ENCODE data around the gene KANK3.

The KANK3 gene

GRCh38 chr19:8342684-8343482 is at the start of gene KANK3:
Gene KANK3 (minus strand): TSS chr19:8343262. CDS start chr19:8337828, 5,434 bp downstream.
- TF ChIP-seq CTCF (conservative IDR thresholded peaks at IDR 0.05; ENCODE audit: control insufficient read depth, insufficient read depth, low read depth, low read length) = no peak
- peak; percentile 95 for DNase-seq (ENCODE audit: low read depth)
- peak within 1 kb of the TSS; percentile 37 for H3K4me3 ChIP-seq (ENCODE audit: control insufficient read depth, low read depth, low read length)

GRCh38 chr19:8392017-8392591 is 49.0 kb upstream of the KANK3 start:
- TF ChIP-seq CTCF (conservative IDR thresholded peaks at IDR 0.05; ENCODE audit: control insufficient read depth, insufficient read depth, low read depth, low read length) = no peak
- no peak overlapping the region for H3K4me3 ChIP-seq (ENCODE audit: control insufficient read depth, low read depth, low read length)
- peak; percentile 36 for DNase-seq (ENCODE audit: low read depth)

GRCh38 chr19:8391198-8392016 is 48.3 kb upstream of the KANK3 start:
- H3K4me3 ChIP-seq (ENCODE audit: control insufficient read depth, low read depth, low read length) = peak overlapping the region; percentile 12
- TF ChIP-seq CTCF (conservative IDR thresholded peaks at IDR 0.05; ENCODE audit: control insufficient read depth, insufficient read depth, low read depth, low read length) = no peak
- DNase-seq (ENCODE audit: low read depth) = no peak

- TF ChIP-seq CTCF (conservative IDR thresholded peaks at IDR 0.05; ENCODE audit: control insufficient read depth, insufficient read depth, low read depth, low read length) = no peak
- peak; percentile 90 for DNase-seq (ENCODE audit: low read depth)
- H3K4me3 ChIP-seq (ENCODE audit: control insufficient read depth, low read depth, low read length) = peak overlapping the region; percentile 70
These were observed 47.5 kb upstream of the KANK3 start for GRCh38 chr19:8390617-8390981.

GRCh38 chr19:8389891-8390616 is 47.0 kb upstream of the KANK3 start, which contains the start of gene RAB11B:
Gene RAB11B (plus strand): TSS chr19:8390360. CDS start chr19:8390417, 57 bp downstream.
- no peak for TF ChIP-seq CTCF (conservative IDR thresholded peaks at IDR 0.05; ENCODE audit: control insufficient read depth, insufficient read depth, low read depth, low read length)
- peak; percentile 100 for DNase-seq (ENCODE audit: low read depth)
- peak within 1 kb of the TSS; percentile 70 for H3K4me3 ChIP-seq (ENCODE audit: control insufficient read depth, low read depth, low read length)

- TF ChIP-seq CTCF (conservative IDR thresholded peaks at IDR 0.05; ENCODE audit: control insufficient read depth, insufficient read depth, low read depth, low read length) = no peak
- no peak overlapping the region for H3K4me3 ChIP-seq (ENCODE audit: control insufficient read depth, low read depth, low read length)
- DNase-seq (ENCODE audit: low read depth) = no peak
These were observed 45.5 kb upstream of the KANK3 start for GRCh38 chr19:8388612-8388958.
